ENCODE measurements around the gene DYNAP. TPM values are rescaled to one million over a fixed set of nuclear protein-coding genes. Genes with fewer than 3 reads are reported as not detected.

Gene DYNAP
- total RNA-seq, 1 donor from 2014 or later, result not detected

GRCh38 chr18:54626779-54627178 is 35.7 kb downstream of the DYNAP start:
- H3K4me1 Mint-ChIP-seq (ENCODE audit: unreplicated experiment), result no peaks in the 10 kb centered on the region
- no peaks in the 10 kb centered on the region for H3K36me3 Mint-ChIP-seq (ENCODE audit: low read depth, unreplicated experiment)
- no peaks in the 10 kb centered on the region for H3K27me3 Mint-ChIP-seq (ENCODE audit: unreplicated experiment)
- TF ChIP-seq CTCF (IDR thresholded peaks at IDR 0.05; ENCODE audit: unreplicated experiment), result no peak
- no peak for DNase-seq (ENCODE audit: low spot score)
- H3K27ac Mint-ChIP-seq (ENCODE audit: unreplicated experiment), result no peak overlapping the region
- no peak overlapping the region for H3K4me3 Mint-ChIP-seq (ENCODE audit: unreplicated experiment)
- H3K9me3 Mint-ChIP-seq (ENCODE audit: unreplicated experiment), result no peaks in the 10 kb centered on the region

DNA sequence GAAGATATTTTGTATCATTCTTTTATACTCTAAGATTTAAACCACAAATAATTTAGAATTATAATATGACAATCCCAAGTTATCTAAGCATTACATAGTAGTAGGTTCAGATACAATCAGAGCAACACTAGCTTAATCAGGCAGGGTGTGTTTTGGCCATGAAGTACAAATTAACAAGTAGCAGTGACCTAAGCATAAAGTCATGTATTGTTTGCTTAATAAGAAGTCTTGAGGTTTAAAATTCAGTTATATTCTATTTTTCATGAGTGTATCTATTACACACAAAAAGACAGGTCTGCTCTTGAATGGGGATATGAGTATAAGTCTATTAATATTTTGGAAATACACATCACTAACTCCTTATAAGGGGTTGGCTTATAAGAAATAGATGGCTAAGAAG is 39.9 kb downstream of the DYNAP start:
- no peaks in the 10 kb centered on the region for H3K4me1 Mint-ChIP-seq (ENCODE audit: unreplicated experiment)
- H3K4me3 Mint-ChIP-seq (ENCODE audit: unreplicated experiment), result no peak overlapping the region
- no peak for TF ChIP-seq CTCF (IDR thresholded peaks at IDR 0.05; ENCODE audit: unreplicated experiment)
- H3K27me3 Mint-ChIP-seq (ENCODE audit: unreplicated experiment), result no peaks in the 10 kb centered on the region
- no peak overlapping the region for H3K27ac Mint-ChIP-seq (ENCODE audit: unreplicated experiment)
- DNase-seq (ENCODE audit: low spot score), result no peak
- no peaks in the 10 kb centered on the region for H3K36me3 Mint-ChIP-seq (ENCODE audit: low read depth, unreplicated experiment)
- no peaks in the 10 kb centered on the region for H3K9me3 Mint-ChIP-seq (ENCODE audit: unreplicated experiment)

- no peak for DNase-seq (ENCODE audit: low spot score)
- Mint-ChIP-seq H3K4me1 (ENCODE audit: unreplicated experiment) (no peaks in the 10 kb centered on the region), H3K4me3 (ENCODE audit: unreplicated experiment) (no peak overlapping the region), H3K9me3 (ENCODE audit: unreplicated experiment) (no peaks in the 10 kb centered on the region), H3K27me3 (ENCODE audit: unreplicated experiment) (no peaks in the 10 kb centered on the region), H3K36me3 (ENCODE audit: low read depth, unreplicated experiment) (no peaks in the 10 kb centered on the region), H3K27ac (ENCODE audit: unreplicated experiment) (no peak overlapping the region)
- no peak for TF ChIP-seq CTCF (IDR thresholded peaks at IDR 0.05; ENCODE audit: unreplicated experiment)
These were observed 45.2 kb downstream of the DYNAP start for GRCh38 chr18:54636217-54636616.

GRCh38 chr18:54641734-54642133 is 50.7 kb downstream of the DYNAP start:
- no peak for TF ChIP-seq CTCF (IDR thresholded peaks at IDR 0.05; ENCODE audit: unreplicated experiment)
- no peak overlapping the region for H3K4me3 Mint-ChIP-seq (ENCODE audit: unreplicated experiment)

GRCh38 chr18:54647176-54647575 is 56.1 kb downstream of the DYNAP start:
- H3K27me3 Mint-ChIP-seq (ENCODE audit: unreplicated experiment), result peaks cover 1% of the 10 kb centered on the region
- no peaks in the 10 kb centered on the region for H3K4me1 Mint-ChIP-seq (ENCODE audit: unreplicated experiment)
- no peaks in the 10 kb centered on the region for H3K9me3 Mint-ChIP-seq (ENCODE audit: unreplicated experiment)
- H3K36me3 Mint-ChIP-seq (ENCODE audit: low read depth, unreplicated experiment), result no peaks in the 10 kb centered on the region
- TF ChIP-seq CTCF (IDR thresholded peaks at IDR 0.05; ENCODE audit: unreplicated experiment), result peak; percentile 17
- H3K27ac Mint-ChIP-seq (ENCODE audit: unreplicated experiment), result no peak overlapping the region
- DNase-seq (ENCODE audit: low spot score), result peak; percentile 30
- no peak overlapping the region for H3K4me3 Mint-ChIP-seq (ENCODE audit: unreplicated experiment)

More at GRCh38 chr18:54641734-54642133, 50.7 kb downstream of the DYNAP start:
- H3K9me3 Mint-ChIP-seq (ENCODE audit: unreplicated experiment), result no peaks in the 10 kb centered on the region
- H3K36me3 Mint-ChIP-seq (ENCODE audit: low read depth, unreplicated experiment), result no peaks in the 10 kb centered on the region
- no peaks in the 10 kb centered on the region for H3K4me1 Mint-ChIP-seq (ENCODE audit: unreplicated experiment)
- no peak overlapping the region for H3K27ac Mint-ChIP-seq (ENCODE audit: unreplicated experiment)
- no peak for DNase-seq (ENCODE audit: low spot score)
- H3K27me3 Mint-ChIP-seq (ENCODE audit: unreplicated experiment), result no peaks in the 10 kb centered on the region

Other genes starting within 250 kb of the DYNAP start
- 0.54 TPM for gene STARD6, start 233.4 kb upstream of the DYNAP start, total RNA-seq (ENCODE audit: unreplicated experiment)
- gene C18orf54, start 233.3 kb upstream of the DYNAP start, total RNA-seq (ENCODE audit: unreplicated experiment), result 19.2 TPM
- 0.41 TPM for gene RAB27B, start 237.2 kb downstream of the DYNAP start, total RNA-seq (ENCODE audit: unreplicated experiment)